Body of pancreas (tissue), 4 donors: ENCODE data around the gene PGP. TPM values are rescaled to one million over a fixed set of nuclear protein-coding genes. Genes with fewer than 3 reads are reported as not detected.
"Not testable (repeated sequence)": the region's sequence is repeated elsewhere in the genome, so short reads cannot be mapped to it uniquely, and the experiment has no call there.

Experiments
- ATAC-seq: fragments of 150-250 bp; one replicate; pipeline ENCODE4 v1.9.1; 2016
- DNase-seq, 4 donors: peaks; one replicate each; pipeline ENCODE4 v3.0.0-alpha.2; 2019
- H3K27ac ChIP-seq, 4 donors: fragments of 200-600 bp; sonication (generic); 1 replicate in 3 of 4; 2 replicates in 1 of 4; pipeline versions ENCODE4 v1.5.1 to v1.6.1; 2016 to 2019; ENCODE audit warnings: mild to moderate bottlenecking in 1 of 4, mixed read lengths in 1 of 4, moderate library complexity in 1 of 4
- H3K27me3 ChIP-seq, 2 donors: fragments of 200-600 bp; sonication (generic); one replicate each; pipeline ENCODE4 v1.6.0; 2016; ENCODE audit warnings: mild to moderate bottlenecking in 1 of 2
- H3K36me3 ChIP-seq, 2 donors: fragments of 200-600 bp; sonication (generic); replicated peaks in 1 of 2; 2 replicates each; pipeline ENCODE4 v1.5.1; 2016; ENCODE audit warnings: low read depth in 2 of 2; ENCODE audit not compliant: insufficient read depth in 1 of 2
- H3K4me1 ChIP-seq: fragments of 200-600 bp; sonication (generic); one replicate; pipeline ENCODE4 v1.6.0; 2016
- H3K4me3 ChIP-seq, 2 donors: fragments of 200-600 bp; sonication (generic); 1 replicate in 1 of 2; 2 replicates in 1 of 2; pipeline ENCODE4 v1.5.1; 2016 to 2019
- H3K9me3 ChIP-seq, 3 donors: fragments of 200-600 bp; sonication (generic); 1 replicate in 2 of 3; 2 replicates in 1 of 3; pipeline ENCODE4 v1.5.1; 2016
- POLR2A ChIP-seq, 3 donors: fragments of 450-650 bp; IDR thresholded peaks; one replicate each; pipeline ENCODE4 v1.6.1; 2016; ENCODE audit warnings: antibody characterized with exemption in 3 of 3, mild to moderate bottlenecking in 2 of 3
- WGBS, 2 donors: methylation state at CpG; one replicate each; pipeline ENCODE4 v1.1.5; 2017; 5-methylcytosine and 5-hydroxymethylcytosine counted together
- intact Hi-C: fragments of 100-400 bp; cut with DNase I; formaldehyde crosslinking; loops from one replicate; pipeline ENCODE4 v1.15.1; 2023
- total RNA-seq, 2 donors: library from RNA; depleted of rRNA; stranded (reverse); fragments of >200 nt; gene quantifications; one replicate each; pipeline ENCODE4 v1.1.0, GENCODE V29; 2016
- TF ChIP-seq, protein P1 (sequence below), 7 experiments: fragments of 450-650 bp in 4 of 7; fragments of 200-600 bp in 3 of 7; sonication (generic) in 3 of 7; IDR thresholded peaks; one replicate each; pipeline ENCODE4 v1.5.1; 2016 to 2019; ENCODE audit warnings: antibody characterized with exemption in 7 of 7

The PGP gene, protein sequence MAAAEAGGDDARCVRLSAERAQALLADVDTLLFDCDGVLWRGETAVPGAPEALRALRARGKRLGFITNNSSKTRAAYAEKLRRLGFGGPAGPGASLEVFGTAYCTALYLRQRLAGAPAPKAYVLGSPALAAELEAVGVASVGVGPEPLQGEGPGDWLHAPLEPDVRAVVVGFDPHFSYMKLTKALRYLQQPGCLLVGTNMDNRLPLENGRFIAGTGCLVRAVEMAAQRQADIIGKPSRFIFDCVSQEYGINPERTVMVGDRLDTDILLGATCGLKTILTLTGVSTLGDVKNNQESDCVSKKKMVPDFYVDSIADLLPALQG
- total RNA-seq = 10 to 100 TPM in 1 of 2 donors, 1 to 10 TPM in 1; 7.8 to 15.8 TPM

DNA sequence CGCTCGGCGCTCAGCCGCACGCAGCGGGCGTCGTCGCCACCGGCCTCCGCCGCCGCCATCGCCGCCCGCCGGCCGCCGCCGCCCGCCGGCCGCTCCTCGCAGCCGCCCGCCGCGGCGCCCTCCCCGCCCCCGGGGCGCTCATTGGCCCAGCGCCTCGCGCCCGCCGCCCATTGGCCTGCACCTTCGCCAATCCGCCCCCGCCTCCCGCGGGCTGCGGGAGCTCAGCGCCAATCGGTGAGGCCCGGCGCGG, at the start of gene PGP:
Gene PGP, minus strand, starts transcription at position 122 of the 250 bp plus-strand sequence. Its CDS starts 63 bp downstream, at position 59.
- H3K27ac ChIP-seq = peak within 1 kb of the TSS; percentile 95 to 99 (median 97)
- 0 to 1% methylated on average over 2 to 29 of the region's 48 CpGs for WGBS, 2 donors
- ATAC-seq (no peak), DNase-seq (no peak)
- no peaks in the 10 kb centered on the region for H3K36me3 ChIP-seq
- no peak for TF ChIP-seq POLR2A (IDR thresholded peaks at IDR 0.05)
- TF ChIP-seq, protein P1, sequence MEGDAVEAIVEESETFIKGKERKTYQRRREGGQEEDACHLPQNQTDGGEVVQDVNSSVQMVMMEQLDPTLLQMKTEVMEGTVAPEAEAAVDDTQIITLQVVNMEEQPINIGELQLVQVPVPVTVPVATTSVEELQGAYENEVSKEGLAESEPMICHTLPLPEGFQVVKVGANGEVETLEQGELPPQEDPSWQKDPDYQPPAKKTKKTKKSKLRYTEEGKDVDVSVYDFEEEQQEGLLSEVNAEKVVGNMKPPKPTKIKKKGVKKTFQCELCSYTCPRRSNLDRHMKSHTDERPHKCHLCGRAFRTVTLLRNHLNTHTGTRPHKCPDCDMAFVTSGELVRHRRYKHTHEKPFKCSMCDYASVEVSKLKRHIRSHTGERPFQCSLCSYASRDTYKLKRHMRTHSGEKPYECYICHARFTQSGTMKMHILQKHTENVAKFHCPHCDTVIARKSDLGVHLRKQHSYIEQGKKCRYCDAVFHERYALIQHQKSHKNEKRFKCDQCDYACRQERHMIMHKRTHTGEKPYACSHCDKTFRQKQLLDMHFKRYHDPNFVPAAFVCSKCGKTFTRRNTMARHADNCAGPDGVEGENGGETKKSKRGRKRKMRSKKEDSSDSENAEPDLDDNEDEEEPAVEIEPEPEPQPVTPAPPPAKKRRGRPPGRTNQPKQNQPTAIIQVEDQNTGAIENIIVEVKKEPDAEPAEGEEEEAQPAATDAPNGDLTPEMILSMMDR (IDR thresholded peaks at IDR 0.05) = no peak
- no peaks in the 10 kb centered on the region for H3K9me3 ChIP-seq
- intact Hi-C loops = no loop called here
- H3K27me3 ChIP-seq = no peaks in the 10 kb centered on the region
- peaks cover 26% of the 10 kb centered on the region for H3K4me1 ChIP-seq
- H3K4me3 ChIP-seq = peak within 1 kb of the TSS; percentile 29 to 36

DNA sequence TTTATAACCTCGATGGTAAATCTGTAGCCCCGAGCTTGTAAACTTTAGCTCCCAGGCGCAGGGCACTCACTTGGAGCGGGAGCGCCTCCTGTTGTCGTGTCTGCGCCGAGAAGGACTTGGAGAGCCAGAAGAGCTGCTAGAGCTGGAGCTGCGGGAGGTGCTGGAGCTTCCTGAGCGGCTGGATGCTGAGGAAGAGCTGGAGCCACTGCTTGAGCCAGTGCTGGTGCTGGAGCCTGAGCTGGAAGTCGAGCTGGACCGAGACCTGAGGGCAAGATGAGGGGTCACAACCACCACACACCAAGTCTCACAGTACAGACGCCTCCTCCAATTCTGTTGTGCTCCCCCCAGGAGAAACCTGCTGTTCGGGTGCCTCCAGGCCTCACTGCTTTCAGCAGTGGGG, 48.4 kb upstream of the PGP start:
- intact Hi-C loops, H3K4me3 ChIP-seq, DNase-seq, H3K9me3 ChIP-seq, ATAC-seq, H3K27me3 ChIP-seq, H3K27ac ChIP-seq: not testable (repeated sequence)
- 82% methylated on average over 8 to 14 of the region's 14 CpGs for WGBS, 2 donors
- Histone ChIP-seq H3K36me3 (peaks cover 0 to 21% of the 10 kb centered on the region in 2 donors), H3K4me1 (peaks cover 15% of the 10 kb centered on the region)

DNA sequence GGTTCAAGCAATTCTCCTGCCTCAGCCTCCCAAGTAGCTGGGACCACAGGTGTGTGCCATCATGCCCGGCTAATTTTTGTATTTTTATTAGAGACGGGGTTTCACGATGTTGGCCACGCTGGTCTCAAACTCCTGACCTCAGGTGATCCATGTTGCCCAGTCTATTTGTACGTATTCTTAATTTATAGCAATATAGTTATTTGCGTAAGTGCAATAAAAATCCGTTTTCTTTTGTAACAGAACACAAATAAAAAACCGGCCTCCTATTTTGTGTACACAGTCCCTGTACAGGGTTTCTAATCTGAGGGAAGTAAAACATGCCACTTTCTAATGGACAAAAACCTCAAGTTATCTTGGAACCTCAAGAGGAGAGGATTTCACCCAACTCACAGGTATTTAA, 45.6 kb upstream of the PGP start:
- ATAC-seq (no peak), DNase-seq (no peak)
- 95 to 97% methylated on average over 8 of the region's 8 CpGs for WGBS, 2 donors
- Histone ChIP-seq H3K9me3 (no peaks in the 10 kb centered on the region), H3K27me3 (no peaks in the 10 kb centered on the region), H3K27ac (no peak overlapping the region), H3K4me1 (no peaks in the 10 kb centered on the region), H3K4me3 (no peak overlapping the region), H3K36me3 (peaks cover 0 to 38% of the 10 kb centered on the region in 2 donors)
- intact Hi-C loops = no loop called here
- TF ChIP-seq, protein P1 (IDR thresholded peaks at IDR 0.05) = no peak
- no peak for TF ChIP-seq POLR2A (IDR thresholded peaks at IDR 0.05)

DNA sequence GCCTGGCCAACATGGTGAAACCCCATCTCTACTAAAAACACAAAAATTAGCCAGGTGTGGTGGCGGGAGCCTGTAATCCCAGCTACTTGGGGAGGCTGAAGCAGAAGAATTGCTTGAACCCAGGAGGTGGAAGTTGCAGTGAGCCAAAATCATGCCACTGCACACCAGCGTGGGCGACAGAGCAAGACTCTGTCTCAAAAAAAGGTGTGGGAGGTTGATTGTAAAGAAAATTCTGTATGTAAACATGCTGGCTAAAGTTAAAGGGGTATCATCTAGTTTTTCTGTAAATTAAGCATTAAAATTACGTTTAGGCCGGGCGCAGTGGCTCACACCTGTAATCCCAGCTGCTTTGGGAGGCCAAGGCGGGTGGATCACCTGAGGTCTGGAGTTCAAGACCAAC, 43.9 kb upstream of the PGP start:
- DNase-seq, H3K4me3 ChIP-seq, H3K4me1 ChIP-seq, H3K9me3 ChIP-seq, intact Hi-C loops, H3K27ac ChIP-seq, ATAC-seq, H3K27me3 ChIP-seq: not testable (repeated sequence)
- WGBS, 2 donors = 96 to 97% methylated on average over 7 of the region's 7 CpGs
- peaks cover 4 to 46% of the 10 kb centered on the region in 2 donors for H3K36me3 ChIP-seq

DNA sequence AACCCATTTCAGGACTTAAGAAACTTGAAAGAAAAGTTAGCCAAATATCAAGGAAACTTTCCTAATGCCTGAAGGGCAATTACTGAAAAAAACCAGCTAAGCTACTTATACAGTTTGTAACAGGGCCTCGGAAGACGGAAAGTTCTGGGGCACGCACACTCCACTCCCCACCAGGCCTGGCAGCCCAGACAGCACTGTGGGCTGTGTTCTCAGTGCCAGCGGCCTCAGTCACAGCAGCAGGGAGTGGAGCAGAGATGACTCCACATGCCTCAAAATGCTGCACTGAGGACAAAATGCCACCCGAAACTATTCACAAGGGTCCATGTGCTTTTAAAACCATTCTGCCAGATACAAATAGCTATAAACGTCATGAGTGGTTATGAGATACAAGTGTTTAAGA, 43.1 kb upstream of the PGP start:
- Histone ChIP-seq H3K27ac (no peak overlapping the region), H3K9me3 (no peaks in the 10 kb centered on the region), H3K4me1 (peaks cover 2% of the 10 kb centered on the region), H3K36me3 (peaks cover 8 to 48% of the 10 kb centered on the region in 2 donors), H3K27me3 (no peaks in the 10 kb centered on the region), H3K4me3 (no peak overlapping the region)
- WGBS, 2 donors = 90 to 95% methylated on average over 6 of the region's 6 CpGs
- ATAC-seq (no peak), DNase-seq (no peak)
- TF ChIP-seq, protein P1 (IDR thresholded peaks at IDR 0.05) = no peak
- TF ChIP-seq POLR2A (IDR thresholded peaks at IDR 0.05) = no peak
- intact Hi-C loops = no loop called here
